ENCODE results near the gene CPVL.
A peak's percentile ranks its signal among the peaks of the same experiment; 100 is the strongest.

DNA sequence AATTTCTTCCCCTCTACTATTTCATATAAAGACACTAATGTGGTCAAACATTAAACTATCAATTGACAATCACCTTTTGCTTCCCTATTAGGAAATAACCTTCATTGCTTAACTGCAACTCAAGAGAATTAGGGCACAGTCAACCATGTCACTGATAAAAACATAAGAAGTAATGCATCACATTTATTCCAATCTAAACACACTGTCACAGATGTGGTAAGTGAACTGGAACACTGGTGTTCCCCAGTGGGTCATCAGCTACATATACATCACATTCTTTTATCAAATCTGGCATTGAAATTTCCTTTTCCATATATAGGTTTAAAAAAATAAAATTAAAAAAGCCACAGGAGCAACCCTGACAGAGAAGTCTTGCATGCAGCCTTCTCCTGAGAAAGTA lies 191.9 kb downstream of the CPVL start:
- TF ChIP-seq, protein P1, sequence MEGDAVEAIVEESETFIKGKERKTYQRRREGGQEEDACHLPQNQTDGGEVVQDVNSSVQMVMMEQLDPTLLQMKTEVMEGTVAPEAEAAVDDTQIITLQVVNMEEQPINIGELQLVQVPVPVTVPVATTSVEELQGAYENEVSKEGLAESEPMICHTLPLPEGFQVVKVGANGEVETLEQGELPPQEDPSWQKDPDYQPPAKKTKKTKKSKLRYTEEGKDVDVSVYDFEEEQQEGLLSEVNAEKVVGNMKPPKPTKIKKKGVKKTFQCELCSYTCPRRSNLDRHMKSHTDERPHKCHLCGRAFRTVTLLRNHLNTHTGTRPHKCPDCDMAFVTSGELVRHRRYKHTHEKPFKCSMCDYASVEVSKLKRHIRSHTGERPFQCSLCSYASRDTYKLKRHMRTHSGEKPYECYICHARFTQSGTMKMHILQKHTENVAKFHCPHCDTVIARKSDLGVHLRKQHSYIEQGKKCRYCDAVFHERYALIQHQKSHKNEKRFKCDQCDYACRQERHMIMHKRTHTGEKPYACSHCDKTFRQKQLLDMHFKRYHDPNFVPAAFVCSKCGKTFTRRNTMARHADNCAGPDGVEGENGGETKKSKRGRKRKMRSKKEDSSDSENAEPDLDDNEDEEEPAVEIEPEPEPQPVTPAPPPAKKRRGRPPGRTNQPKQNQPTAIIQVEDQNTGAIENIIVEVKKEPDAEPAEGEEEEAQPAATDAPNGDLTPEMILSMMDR (IDR thresholded peaks at IDR 0.05; ENCODE audit: insufficient read depth, low read depth, low read length) = no peak
- TF ChIP-seq EZH2 (IDR thresholded peaks at IDR 0.05; ENCODE audit: insufficient read depth, low read length) = peak; percentile 31
